Activated CD4-positive, alpha-beta T cell treated with anti-CD3 and anti-CD28 coated beads for 36 hours (primary cell): ENCODE measurements around the gene DUS1L. TPM values are rescaled to one million over a fixed set of nuclear protein-coding genes. Genes with fewer than 3 reads are reported as not detected.
A peak's percentile ranks its signal among the peaks of the same experiment; 100 is the strongest.

Experiments used
- ATAC-seq: fragments of 200-7000 bp; cut with Tn5 transposase; one replicate; pipeline ENCODE4 v1.10.0; 2021; ENCODE audit warnings: mild to moderate bottlenecking, moderate library complexity
- CTCF ChIA-PET: fragments of 350-600 bp; sonication (Branson Sonifier 250); formaldehyde crosslinking; loops from one replicate; lab custom pipeline; 2021; ENCODE audit warnings: antibody characterized with exemption; lab: Charles Lee
- POLR2A ChIA-PET: fragments of 350-600 bp; sonication (Branson Sonifier 250); formaldehyde crosslinking; loops from one replicate; lab custom pipeline; 2021; ENCODE audit warnings: antibody characterized with exemption, inconsistent platforms; lab: Charles Lee
- DNase-seq: peaks from one replicate; pipeline ENCODE4 v3.0.0-alpha.2; 2020
- H3K27ac Mint-ChIP-seq: one replicate; pipeline ENCODE4 v1.8.0; 2021; ENCODE audit warnings: mixed read lengths
- H3K27me3 Mint-ChIP-seq: one replicate; pipeline ENCODE4 v1.8.0; 2021; ENCODE audit warnings: mixed read lengths
- H3K36me3 Mint-ChIP-seq: one replicate; pipeline ENCODE4 v1.8.0; 2021; ENCODE audit warnings: low read depth, mixed read lengths
- H3K4me1 Mint-ChIP-seq: one replicate; pipeline ENCODE4 v1.8.0; 2021; ENCODE audit warnings: mixed read lengths
- H3K4me3 Mint-ChIP-seq: one replicate; pipeline ENCODE4 v1.8.0; 2021; ENCODE audit warnings: mild to moderate bottlenecking, moderate library complexity, mixed read lengths
- H3K9me3 Mint-ChIP-seq: one replicate; pipeline ENCODE4 v1.8.0; 2021; ENCODE audit warnings: low read depth, mixed read lengths
- intact Hi-C, 2 experiments: fragments of 100-400 bp; cut with DNase I in 1 of 2; cut with micrococcal nuclease in 1 of 2; formaldehyde crosslinking; loops; one replicate each; pipeline versions ENCODE4 v1.14.2 to v1.15.1; 2022 to 2024; cut with DNase I, micrococcal nuclease
- total RNA-seq, 2 experiments: library from RNA; stranded (reverse); gene quantifications; one replicate each; pipeline ENCODE4 v1.2.3, GENCODE V29; 2021

Gene DUS1L
- total RNA-seq, 2 experiments from 2014 or later, result 119 to 124 TPM

DNA sequence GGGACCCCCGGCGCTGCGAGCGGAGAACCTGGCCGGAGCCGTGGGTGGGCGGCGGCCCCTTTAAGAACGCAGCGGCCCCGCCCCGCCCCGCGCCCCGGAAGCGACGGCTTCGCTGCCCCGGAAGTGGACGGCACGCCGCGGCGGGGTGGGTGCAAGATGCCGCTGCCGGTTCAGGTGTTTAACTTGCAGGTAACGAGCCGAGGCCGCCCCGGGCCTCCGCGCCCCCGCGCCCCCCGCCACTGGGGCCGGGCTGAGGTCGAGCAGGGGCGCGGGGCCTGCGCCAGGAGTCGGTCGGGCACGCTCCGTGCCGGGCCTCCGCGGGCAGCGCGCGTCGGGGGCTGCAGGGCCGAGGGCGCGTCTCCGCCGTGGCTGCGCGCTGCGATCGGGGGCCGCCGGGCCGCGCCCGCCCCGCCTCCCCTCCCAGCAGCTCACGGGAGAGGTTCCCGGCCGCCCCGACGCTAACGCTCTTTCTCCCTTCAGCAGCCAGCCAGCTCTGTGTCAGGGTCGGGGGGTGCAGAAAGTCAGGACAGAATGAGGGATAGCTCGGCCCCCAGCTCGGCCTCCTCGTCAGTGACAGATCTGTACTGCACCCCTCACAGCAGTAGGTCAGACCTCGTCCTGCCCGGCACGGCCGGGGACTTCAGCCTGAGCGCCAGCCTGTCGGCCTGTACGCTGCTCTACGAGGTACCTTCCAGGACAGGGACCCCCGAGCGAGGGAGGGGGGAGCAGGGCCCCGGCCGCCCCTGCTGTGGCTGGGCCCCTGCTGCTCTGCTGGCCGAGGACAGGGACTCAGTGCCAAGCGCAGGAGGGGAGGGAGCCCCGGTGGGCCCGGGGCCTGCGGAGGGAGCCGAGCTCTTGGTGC, 13.6 kb downstream of the DUS1L start, which contains the start of the genes GPS1 and RFNG:
Gene GPS1, plus strand, starts transcription at position 123 of the 862 bp plus-strand sequence. Its CDS starts 34 bp downstream, at position 157.
Gene RFNG, minus strand, starts transcription at position 36 of the 862 bp plus-strand sequence. CDS start 45 bp downstream, outside the sequence.
- ChIA-PET CTCF (no interaction called here), POLR2A (interaction anchor here (0.7 to 1.4 kb wide), 2 partner anchors 46 to 200 kb away, joined by 3 to 5 read pairs; partner anchors contain the start of gene FASN)
- Mint-ChIP-seq H3K9me3 (no peaks in the 10 kb centered on the region), H3K27me3 (no peaks in the 10 kb centered on the region), H3K36me3 (peaks cover 9% of the 10 kb centered on the region), H3K4me1 (peaks cover 21% of the 10 kb centered on the region), H3K27ac (peak within 1 kb of the TSS; percentile 73), H3K4me3 (peak within 1 kb of the TSS; percentile 82)
- DNase-seq (peak; percentile 90), ATAC-seq (peak; percentile 91)
- intact Hi-C loops, result loop anchor here (1.0 to 2.0 kb wide), 5 partner anchors 13 to 46 kb away; partner anchors contain the start of genes DCXR (in 1 of the 2), DUS1L (in 1 of the 2), FASN (in 1 of the 2) and LRRC45 (in 1 of the 2)

DNA sequence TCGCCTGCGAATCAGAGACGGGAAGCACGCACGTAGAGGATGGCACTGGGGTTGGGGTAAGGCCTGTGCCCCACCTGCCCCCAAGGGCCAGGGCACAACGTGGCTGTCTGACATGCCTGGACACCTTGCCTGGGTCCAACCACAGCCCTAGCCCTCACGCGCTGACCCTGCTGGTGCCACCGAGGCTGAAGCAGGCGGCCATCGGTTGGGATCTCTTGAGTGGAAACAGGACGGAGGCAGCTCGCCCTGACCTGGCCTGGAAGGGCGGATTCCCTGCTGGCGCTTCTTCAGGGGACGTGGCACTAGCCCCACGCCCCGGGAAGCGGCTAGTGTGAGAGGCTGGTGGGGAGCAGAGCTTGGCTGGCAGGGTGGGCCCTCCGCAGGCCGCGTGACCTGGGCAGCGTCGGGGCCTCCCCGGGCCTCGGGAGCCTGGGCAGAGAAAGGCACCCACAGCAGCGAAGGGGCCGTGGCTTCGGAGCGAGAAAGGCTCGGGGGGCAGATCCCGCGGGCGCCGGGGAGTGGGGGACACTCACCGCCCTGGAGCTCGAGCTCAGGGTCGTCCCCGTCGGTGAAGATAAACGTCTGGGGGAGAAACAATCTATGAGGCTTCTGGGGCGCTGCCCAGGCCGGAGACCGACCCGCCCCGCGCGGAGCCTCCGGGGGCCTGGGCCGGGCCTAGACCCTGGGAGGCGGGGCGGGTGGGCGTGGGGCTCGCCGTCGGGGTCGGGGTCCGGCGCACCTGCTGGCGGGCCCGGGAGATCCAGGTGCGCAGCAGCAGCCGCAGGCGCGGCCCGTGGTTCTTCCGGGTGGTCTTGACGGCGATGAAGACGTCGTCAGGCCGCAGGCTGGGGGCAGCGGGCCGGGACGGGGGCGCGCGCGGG, 14.6 kb downstream of the DUS1L start:
- peak overlapping the region; percentile 73 for H3K27ac Mint-ChIP-seq
- no peak for ATAC-seq
- ChIA-PET CTCF (interaction anchor here (0.6 kb wide), 1 partner anchor 31 kb away, joined by 3 read pairs; no protein-coding TSS in a partner anchor), POLR2A (no interaction called here)
- no peaks in the 10 kb centered on the region for H3K27me3 Mint-ChIP-seq
- intact Hi-C loops, result loop anchor here in 1 of 2 experiments (1.0 kb wide), 4 partner anchors 14 to 47 kb away; partner anchors contain the start of genes DCXR, DUS1L, FASN and LRRC45
- DNase-seq, result peak; percentile 16
- peak overlapping the region; percentile 82 for H3K4me3 Mint-ChIP-seq
- H3K9me3 Mint-ChIP-seq, result no peaks in the 10 kb centered on the region
- peaks cover 10% of the 10 kb centered on the region for H3K36me3 Mint-ChIP-seq
- H3K4me1 Mint-ChIP-seq, result peaks cover 21% of the 10 kb centered on the region

DNA sequence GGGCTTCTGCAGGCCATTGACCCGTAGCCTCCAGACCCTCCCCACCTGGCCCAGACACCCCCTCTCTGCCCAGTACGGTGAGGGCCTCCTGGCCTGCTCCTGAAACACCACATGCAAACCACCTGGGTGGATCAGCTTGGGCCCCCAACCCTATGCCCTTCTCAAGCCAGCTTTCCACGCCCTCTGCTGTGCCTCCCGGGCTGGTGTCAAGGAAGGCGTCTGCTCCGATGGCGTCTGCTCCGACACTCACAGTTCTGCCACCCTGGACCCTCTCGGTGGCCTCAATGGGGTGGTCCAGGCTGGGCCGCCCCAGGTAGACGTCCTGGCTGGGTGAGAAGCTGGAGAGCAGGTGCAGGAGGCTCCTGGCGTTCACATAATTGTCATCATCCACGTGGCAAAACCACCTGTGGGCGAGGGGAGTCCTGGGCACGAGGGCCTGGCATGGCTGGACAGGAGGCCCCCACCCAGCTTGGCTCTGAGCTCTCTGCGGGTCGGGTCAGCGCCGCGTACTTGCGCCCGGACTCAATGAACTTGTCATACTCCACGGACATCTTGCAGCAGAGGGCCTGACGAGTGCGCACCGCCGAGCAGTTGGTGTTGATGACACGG, 15.3 kb downstream of the DUS1L start:
- peak; percentile 10 for DNase-seq
- Mint-ChIP-seq H3K4me3 (peak overlapping the region; percentile 82), H3K4me1 (peaks cover 21% of the 10 kb centered on the region), H3K36me3 (peaks cover 9% of the 10 kb centered on the region), H3K27ac (peak overlapping the region; percentile 73), H3K27me3 (no peaks in the 10 kb centered on the region), H3K9me3 (no peaks in the 10 kb centered on the region)
- intact Hi-C loops, result no loop called here
- no peak for ATAC-seq
- ChIA-PET CTCF (interaction anchor here (0.9 kb wide), 1 partner anchor 20 kb away, joined by 3 read pairs; no protein-coding TSS in a partner anchor), POLR2A (no interaction called here)

DNA sequence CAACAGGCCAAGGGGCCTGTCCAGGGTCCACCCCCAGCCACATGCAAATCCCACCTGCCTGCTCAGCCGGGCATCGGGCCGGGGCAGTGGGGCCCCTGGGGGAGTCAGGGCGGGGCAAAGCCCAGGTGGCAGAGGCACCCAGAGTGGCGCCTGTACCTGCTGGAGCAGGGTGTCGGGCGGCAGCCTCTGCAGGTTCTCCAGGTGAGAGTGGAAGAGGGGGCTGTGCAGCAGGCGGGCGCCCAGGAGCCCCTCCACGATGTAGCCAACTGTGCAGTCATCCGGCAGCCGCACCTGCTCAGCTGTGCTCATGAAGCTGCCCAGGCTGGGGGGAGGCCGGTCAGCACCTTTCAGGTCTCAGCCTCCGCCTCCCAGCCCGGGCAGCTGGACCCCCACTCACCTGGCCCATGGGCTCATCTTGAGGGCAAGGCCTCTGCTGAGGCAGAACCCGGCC, 16.1 kb downstream of the DUS1L start:
- Mint-ChIP-seq H3K9me3 (no peaks in the 10 kb centered on the region), H3K4me1 (peaks cover 21% of the 10 kb centered on the region), H3K27me3 (no peaks in the 10 kb centered on the region), H3K4me3 (no peak overlapping the region), H3K27ac (no peak overlapping the region), H3K36me3 (peaks cover 9% of the 10 kb centered on the region)
- no peak for ATAC-seq
- DNase-seq, result peak; percentile 5
- CTCF ChIA-PET, result interaction anchor here (0.9 kb wide), 1 partner anchor 20 kb away, joined by 3 read pairs; no protein-coding TSS in a partner anchor
- POLR2A ChIA-PET, result no interaction called here
- intact Hi-C loops, result no loop called here

DNA sequence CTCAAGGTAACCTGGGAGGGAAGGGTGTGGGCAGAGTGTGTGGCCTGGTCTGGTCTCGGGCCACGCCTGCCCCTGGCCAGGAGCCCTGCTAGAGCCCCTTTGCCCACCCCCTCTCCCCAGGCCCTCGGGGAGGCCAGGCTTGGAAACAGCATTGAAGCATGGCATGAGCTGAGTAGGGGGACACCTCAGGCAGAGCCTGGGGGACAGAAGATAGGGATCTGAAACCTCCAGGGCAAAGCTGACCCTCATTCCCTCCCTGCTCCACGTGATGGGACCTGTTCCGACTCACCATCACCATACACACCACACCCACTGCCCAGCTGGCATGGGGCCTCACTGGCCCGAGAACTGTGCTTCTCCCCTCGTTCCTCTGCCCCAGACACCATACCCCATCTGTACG, 16.5 kb downstream of the DUS1L start:
- peaks cover 9% of the 10 kb centered on the region for H3K36me3 Mint-ChIP-seq
- H3K27me3 Mint-ChIP-seq, result no peaks in the 10 kb centered on the region
- H3K9me3 Mint-ChIP-seq, result no peaks in the 10 kb centered on the region
- POLR2A ChIA-PET, result no interaction called here
- ATAC-seq (no peak), DNase-seq (no peak)
- no peak overlapping the region for H3K4me3 Mint-ChIP-seq
- no peak overlapping the region for H3K27ac Mint-ChIP-seq
- CTCF ChIA-PET, result interaction anchor here (0.5 to 0.9 kb wide), 2 partner anchors 11 to 19 kb away, joined by 3 read pairs; partner anchors contain the start of gene DCXR
- peaks cover 21% of the 10 kb centered on the region for H3K4me1 Mint-ChIP-seq
- intact Hi-C loops, result no loop called here

DNA sequence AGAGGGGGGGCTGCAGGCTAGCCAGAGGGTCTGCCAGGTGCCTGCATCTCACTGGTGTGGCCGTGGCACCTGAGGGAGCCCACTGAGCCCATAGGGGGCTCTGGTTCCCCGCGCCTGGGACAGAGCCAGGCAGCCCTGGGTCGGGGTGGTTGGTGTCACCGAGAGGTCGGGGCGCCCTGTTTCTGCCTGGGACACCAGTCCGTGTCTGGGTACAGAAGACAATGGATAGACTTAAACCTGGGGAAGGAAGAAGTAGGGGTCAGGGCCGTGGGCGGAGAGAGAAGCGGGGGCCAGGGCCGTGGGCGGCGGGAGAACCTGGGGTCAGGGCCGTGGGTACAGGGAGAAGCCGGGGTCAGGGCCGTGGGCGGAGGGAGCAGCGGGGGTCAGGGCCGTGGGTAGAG, 17.0 kb downstream of the DUS1L start:
- ATAC-seq, result no peak
- ChIA-PET POLR2A (no interaction called here), CTCF (interaction anchor here (0.5 kb wide), 1 partner anchor 11 kb away, joined by 3 read pairs; the partner anchor contains the start of gene DCXR)

DNA sequence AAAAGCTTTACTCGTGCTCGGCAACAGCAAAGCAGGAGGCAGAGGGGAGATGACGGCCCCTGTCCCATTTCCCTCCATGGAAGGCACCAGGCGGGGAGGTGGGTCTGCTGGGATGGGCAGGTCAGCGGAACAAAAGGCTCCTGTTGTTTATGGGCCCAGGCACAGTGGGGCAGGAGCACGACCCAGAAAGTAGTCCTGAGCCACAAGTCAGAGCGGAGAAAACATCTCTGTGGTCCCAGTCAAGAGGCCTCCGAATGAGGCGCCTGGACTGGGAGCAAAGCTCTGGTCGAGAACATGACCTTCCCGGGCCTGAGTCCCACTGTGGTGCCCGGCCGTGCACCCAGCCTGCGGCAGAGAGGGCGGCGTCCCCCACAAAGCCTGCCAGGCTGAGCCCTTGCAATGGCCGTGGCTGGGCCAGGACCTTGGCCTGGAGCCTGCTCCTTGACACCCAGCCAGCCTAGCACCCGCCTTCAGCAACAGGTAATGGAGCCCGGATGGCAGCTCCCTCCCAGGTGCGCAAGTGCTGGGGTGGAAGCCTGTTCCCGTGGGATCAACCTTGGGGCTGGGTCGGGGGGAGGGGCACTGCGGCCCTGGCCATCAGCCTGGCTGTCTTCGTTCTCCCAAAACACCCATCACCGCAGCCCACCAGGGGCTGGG, 17.6 kb downstream of the DUS1L start:
- Mint-ChIP-seq H3K27me3 (no peaks in the 10 kb centered on the region), H3K9me3 (no peaks in the 10 kb centered on the region), H3K27ac (no peak overlapping the region), H3K36me3 (peaks cover 6% of the 10 kb centered on the region), H3K4me1 (peaks cover 13% of the 10 kb centered on the region), H3K4me3 (no peak overlapping the region)
- intact Hi-C loops, result no loop called here
- no peak for DNase-seq
- ChIA-PET POLR2A (no interaction called here), CTCF (no interaction called here)
- no peak for ATAC-seq

More for the DNA sequence above, 17.0 kb downstream of the DUS1L start:
- H3K4me3 Mint-ChIP-seq, result no peak overlapping the region
- intact Hi-C loops, result no loop called here
- H3K27me3 Mint-ChIP-seq, result no peaks in the 10 kb centered on the region
- DNase-seq, result no peak
- peaks cover 9% of the 10 kb centered on the region for H3K36me3 Mint-ChIP-seq
- H3K9me3 Mint-ChIP-seq, result no peaks in the 10 kb centered on the region
- peaks cover 18% of the 10 kb centered on the region for H3K4me1 Mint-ChIP-seq
- no peak overlapping the region for H3K27ac Mint-ChIP-seq

DNA sequence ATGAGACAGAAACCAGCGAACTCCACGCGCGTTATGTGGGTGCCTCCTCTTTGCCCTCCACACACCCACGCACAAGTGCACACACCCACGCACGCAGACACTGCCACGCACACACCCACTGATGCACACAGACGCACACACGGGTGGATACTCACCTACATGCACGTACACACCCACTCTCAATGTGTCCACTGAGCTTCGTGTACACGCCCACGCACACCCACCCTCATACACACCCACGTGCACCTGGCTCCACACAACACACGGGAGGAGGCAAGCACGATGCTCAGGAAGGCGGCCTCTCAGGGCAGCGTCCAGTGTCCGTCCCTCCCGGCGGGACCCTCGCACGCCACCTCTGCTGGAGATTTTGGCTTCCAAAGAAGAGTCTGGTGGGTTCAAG, 18.2 kb downstream of the DUS1L start:
- Mint-ChIP-seq H3K27ac (no peak overlapping the region), H3K4me1 (peaks cover 8% of the 10 kb centered on the region), H3K27me3 (no peaks in the 10 kb centered on the region), H3K36me3 (peaks cover 6% of the 10 kb centered on the region), H3K9me3 (no peaks in the 10 kb centered on the region), H3K4me3 (no peak overlapping the region)
- ChIA-PET POLR2A (no interaction called here), CTCF (no interaction called here)
- no peak for DNase-seq
- intact Hi-C loops, result no loop called here
- no peak for ATAC-seq

DNA sequence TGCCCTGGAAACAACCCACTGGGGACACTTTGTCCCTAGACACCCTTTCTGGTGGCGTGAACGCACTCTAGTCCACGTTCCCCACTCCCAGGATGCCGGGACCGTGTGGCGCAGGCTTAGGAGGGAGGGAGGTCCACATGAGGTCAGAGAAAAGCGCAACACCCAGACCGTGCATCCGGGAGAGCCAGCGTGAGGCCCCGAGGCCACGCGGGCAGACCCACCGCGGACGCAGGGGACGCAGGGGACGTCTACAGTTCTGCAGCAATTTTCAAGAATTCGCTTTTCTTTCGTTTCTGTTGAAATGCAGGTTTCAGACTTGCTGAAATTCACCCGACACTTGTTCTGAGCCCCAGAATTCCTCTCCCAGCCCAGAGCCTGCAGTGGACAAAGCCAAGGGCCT, 18.7 kb downstream of the DUS1L start:
- ChIA-PET POLR2A (no interaction called here), CTCF (no interaction called here)
- intact Hi-C loops, result no loop called here
- no peak overlapping the region for H3K27ac Mint-ChIP-seq
- H3K9me3 Mint-ChIP-seq, result no peaks in the 10 kb centered on the region
- peaks cover 8% of the 10 kb centered on the region for H3K4me1 Mint-ChIP-seq
- ATAC-seq (no peak), DNase-seq (no peak)
- H3K27me3 Mint-ChIP-seq, result no peaks in the 10 kb centered on the region
- H3K36me3 Mint-ChIP-seq, result peaks cover 6% of the 10 kb centered on the region
- H3K4me3 Mint-ChIP-seq, result no peak overlapping the region

DNA sequence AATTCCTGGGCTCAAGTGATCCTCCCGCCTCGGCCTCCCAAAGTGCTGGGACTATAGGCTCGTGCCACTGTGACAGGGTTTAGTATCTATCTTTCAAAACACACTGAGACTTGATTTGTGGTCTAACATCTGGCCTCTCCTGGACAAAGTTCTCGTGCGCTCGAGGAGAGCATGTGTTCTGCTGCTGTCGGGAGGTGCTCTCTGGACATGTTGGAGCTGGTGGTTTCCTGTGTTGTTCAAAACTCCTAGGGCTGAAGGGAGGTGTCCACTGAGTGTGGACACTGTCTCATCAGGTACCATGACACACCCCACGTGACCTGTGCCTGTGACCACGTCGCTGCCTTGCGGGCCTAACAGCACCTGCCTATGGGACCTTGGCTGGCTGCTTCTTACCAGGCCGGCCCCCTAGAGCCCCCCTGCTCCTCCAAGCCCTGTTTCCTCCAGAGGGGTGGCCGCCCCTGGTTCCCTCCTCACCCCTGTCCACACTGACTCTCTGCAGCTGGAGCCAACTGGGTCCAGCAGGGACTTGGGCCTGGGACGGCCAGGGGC, 19.6 kb downstream of the DUS1L start:
- ChIA-PET CTCF (no interaction called here), POLR2A (no interaction called here)
- Mint-ChIP-seq H3K27me3 (no peaks in the 10 kb centered on the region), H3K4me1 (peaks cover 8% of the 10 kb centered on the region), H3K9me3 (no peaks in the 10 kb centered on the region), H3K4me3 (no peak overlapping the region), H3K36me3 (peaks cover 6% of the 10 kb centered on the region), H3K27ac (no peak overlapping the region)
- DNase-seq (no peak), ATAC-seq (no peak)
- intact Hi-C loops, result no loop called here
